CD4-positive, alpha-beta T cell treated with Interleukin-10 for 1 hour (primary cell): ENCODE measurements around the gene EIF2S2.

Source experiments
- DNase-seq: peaks from one replicate; pipeline ENCODE4 v3.0.0-alpha.2; 2020

EIF2S2 gene

GRCh38 chr20:34115232-34115631 is 3.2 kb upstream of the EIF2S2 start:
- no peak for DNase-seq

- no peak for DNase-seq
Observed at GRCh38 chr20:34114809-34115208, 2.8 kb upstream of the EIF2S2 start.

GRCh38 chr20:34112600-34113101 is 608 bp upstream of the EIF2S2 start:
- no peak for DNase-seq

GRCh38 chr20:34110745-34111641 is 1.1 kb downstream of the EIF2S2 start:
- peak; percentile 31 for DNase-seq

DNA sequence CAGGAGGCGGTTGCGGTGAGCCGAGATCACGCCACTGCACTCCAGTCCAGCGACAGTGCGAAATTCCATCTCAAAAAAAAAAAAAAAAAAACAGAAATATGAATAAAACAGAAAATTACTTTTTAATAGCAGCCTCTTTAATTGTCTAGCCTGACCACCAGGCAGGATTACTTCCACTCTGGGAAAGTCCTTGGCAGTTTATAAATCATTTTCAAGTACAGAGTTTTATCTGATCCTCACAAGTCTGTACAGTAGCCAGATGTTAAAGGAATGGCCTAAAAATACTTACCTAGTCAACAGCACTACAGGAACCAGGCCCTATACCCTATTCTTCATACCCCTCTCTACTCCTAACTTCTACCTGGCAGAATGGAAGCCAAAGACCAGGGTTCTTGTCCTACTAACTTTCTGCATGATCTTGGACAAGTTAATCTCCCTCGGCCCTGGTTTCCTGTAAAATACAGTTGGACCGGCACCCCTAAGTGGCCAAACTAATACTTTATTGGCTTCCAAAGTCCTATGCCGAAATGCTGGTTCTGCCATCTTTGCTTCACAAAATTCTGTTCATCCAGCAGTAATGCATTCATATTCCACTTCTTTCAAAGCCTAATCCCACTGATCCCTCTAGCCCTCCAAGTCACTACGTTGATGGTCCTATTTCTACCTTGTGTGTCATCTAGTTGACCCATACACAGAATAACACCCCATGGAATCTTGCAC is 1.9 kb downstream of the EIF2S2 start:
- DNase-seq = no peak

DNA sequence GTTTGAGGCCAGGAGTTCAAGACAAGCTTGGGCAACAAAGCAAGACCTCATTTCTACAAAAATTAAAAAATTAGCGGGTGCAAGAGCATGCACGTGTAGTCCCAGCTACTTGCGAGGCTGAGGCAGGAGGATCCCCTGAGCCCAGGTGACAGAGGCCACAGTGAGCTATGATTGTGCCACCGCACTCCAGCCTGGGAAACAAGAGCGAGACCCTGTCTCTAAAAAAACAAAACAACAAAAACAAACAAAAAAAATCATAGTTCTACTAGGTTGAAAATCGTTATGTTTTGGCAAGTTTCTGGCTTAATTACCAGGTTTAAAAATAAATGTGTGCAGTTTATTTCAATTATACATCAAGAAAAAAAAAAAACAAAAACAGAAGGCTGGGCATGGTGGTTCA is 2.6 kb downstream of the EIF2S2 start:
- DNase-seq = no peak

- DNase-seq = no peak
Observed at GRCh38 chr20:34108616-34109174, 3.3 kb downstream of the EIF2S2 start.

DNA sequence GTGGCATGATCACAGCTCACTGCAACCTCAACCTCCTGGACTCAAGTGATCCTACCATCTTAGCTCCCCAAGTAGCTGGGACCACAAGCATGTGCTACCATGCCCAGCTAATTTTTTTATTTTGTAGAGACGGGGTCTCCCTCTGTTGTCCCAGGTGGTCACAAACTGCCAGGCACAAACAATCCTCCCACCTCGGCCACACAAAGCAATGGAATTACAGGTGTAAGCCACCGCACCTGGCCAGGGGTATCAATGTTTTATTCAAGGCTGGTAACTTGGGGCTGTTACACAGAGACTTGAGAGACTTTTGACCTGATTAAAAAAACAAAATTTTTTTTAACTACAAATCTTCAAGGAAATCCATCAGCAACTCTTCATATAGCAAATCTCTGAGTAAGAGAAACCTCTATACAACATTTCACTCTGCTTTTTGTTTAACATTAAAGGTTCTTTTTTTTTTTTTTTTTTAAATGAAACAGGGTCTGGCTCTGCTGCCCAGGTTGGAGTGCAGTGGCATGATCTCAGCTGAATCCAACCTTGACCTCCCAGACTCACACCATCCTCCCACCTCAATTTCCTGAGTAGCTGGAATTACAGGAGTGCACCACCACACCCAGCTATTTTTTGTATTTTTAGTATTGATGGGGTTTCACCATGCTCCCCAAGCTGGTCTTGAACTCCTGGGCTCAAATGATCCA is 5.9 kb downstream of the EIF2S2 start:
- DNase-seq = no peak

DNA sequence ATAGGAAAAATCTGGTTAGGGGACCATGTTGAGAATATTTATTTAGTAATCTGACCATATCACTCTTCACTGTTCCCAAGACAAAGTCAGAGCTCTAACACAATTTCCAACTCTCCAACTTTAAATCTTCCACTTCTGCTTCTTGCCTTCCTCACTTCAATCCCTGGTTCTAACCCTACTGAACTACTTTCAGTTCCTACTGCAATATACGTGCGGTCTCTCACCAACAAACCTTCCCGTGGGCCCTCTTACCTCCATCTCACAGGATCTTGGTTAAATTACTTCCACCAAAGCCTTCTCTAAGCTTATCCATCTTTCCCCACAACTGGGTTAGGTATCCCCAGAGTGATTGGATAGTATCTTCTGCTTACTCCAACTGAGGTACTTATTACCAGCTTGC is 8.0 kb downstream of the EIF2S2 start:
- DNase-seq = no peak

DNA sequence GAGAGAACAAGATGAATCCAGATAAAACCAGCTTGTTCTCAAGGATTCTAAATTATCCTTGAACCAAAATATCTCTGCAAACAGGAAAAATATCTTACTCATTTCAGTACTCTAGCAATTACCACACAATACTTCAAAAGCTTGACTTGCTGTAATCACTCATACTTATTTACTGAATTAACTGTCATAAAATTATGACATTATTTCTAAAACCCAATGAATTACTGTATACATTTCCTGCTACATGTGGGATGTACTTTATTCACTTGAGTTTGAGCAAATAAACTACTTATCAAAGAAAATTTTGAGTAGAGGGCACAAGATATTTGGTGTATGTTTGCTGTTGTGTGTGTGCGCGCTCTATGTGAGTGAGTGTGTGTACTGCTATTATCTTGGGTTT is 9.7 kb downstream of the EIF2S2 start:
- no peak for DNase-seq

- no peak for DNase-seq
Observed at GRCh38 chr20:34100576-34100975, 11.5 kb downstream of the EIF2S2 start.

- no peak for DNase-seq
Observed at GRCh38 chr20:34099675-34100074, 12.4 kb downstream of the EIF2S2 start.

DNA sequence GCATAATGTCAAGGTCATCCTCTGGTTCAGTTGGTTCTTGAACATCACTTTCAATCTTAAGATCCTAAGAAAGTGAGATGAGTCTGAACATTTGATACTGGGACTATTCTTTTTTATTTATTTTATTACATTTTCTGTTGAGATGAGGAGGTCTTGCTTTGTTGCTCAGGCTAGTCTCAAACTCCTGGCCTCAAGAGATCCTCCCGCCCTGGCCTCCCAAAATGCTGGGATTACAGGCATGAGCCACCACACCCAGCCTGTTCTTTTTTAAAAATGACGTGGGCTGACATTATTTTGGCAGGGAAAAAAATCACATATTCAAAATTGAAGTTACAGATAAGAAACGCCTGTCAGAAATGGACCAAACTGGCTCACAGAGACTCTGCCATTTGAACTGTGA is 13.5 kb downstream of the EIF2S2 start:
- DNase-seq = no peak

GRCh38 chr20:34096699-34097444 is 15.2 kb downstream of the EIF2S2 start:
- DNase-seq = no peak

DNA sequence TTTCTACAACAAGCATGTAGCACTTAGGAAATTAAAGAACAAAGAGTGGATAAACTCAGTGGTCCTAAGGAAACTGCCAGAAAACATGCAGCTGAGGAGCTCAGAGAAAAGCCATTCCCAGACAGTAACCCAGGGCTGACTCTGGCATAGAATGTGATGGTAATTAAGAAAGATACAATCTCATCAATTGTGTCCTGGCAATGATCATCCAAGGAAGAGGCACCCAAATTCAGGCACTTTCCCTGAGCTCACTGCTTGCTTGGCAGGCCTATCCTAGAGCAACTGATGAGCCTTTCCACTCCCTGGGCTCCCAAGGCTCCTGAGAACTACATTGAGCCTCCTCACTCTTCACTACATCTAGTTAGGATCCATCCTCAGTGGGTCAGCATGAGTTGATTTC is 16.2 kb downstream of the EIF2S2 start:
- DNase-seq = no peak

- no peak for DNase-seq
Observed at GRCh38 chr20:34093895-34094294, 18.1 kb downstream of the EIF2S2 start.

DNA sequence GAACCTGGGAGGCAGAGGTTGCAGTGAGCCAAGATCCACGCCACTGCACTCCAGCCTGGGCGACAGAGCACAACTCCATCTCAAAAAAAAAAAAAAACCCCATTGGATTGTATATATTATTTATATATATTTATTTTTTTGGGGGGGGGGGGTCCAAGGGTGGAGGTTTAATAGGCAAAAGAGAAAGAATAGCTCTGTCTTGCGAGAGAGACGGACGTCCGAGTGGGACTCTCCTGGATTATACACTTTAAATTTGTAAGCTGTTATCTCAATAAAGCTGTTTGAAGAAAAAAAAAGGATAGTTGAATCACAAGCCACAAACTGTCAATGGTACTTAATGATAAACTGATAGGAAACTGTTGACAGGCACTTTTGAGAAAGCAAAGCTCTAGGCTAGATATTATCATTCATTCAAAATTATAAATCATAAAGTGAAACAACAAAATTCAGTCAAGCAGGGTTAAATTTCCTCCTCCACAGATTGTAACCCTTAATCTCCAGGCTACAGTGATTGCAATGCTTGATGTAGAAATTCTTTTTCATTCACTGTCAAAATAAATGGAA is 20.3 kb downstream of the EIF2S2 start:
- DNase-seq = no peak

GRCh38 chr20:34090645-34091044 is 21.4 kb downstream of the EIF2S2 start:
- DNase-seq = no peak

GRCh38 chr20:34089655-34090345 is 22.2 kb downstream of the EIF2S2 start:
- no peak for DNase-seq

DNA sequence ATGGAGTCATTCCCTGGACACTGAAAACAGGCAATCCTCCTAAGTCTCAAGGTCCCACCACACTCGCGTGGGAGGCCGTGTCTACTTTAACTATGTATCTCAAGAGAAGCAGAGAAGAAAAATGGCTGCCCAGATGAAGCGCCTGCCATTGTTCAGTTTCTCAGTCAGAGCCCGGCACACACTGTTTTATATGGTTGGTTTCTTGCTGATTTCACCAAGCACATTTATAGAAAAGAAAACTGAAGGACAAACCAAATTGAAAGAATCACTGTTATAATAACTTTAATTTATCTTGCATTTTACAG is 22.9 kb downstream of the EIF2S2 start:
- no peak for DNase-seq

GRCh38 chr20:34088305-34089174 is 23.5 kb downstream of the EIF2S2 start:
- no peak for DNase-seq
